Neural cell (in vitro differentiated cells): ENCODE data around the gene NCOA5. TPM values are rescaled to one million over a fixed set of nuclear protein-coding genes. Genes with fewer than 3 reads are reported as not detected.

Experiments
- H2AFZ ChIP-seq: fragments of 200-600, 300-800 bp; sonication (generic), shearing (Covaris generic); 2 replicates; pipeline ENCODE4 v1.6.0; 2014; ENCODE audit warnings: low read depth, mild to moderate bottlenecking, antibody characterized with exemption, low read length, moderate library complexity
- H3F3A ChIP-seq: fragments of 200-600 bp; shearing (Covaris generic); 2 replicates; pipeline ENCODE4 v1.6.1; 2016; ENCODE audit warnings: mild to moderate bottlenecking, moderate library complexity, mixed read lengths, antibody characterized with exemption, low read length; ENCODE audit not compliant: insufficient read depth, poor library complexity, severe bottlenecking
- H3K27ac ChIP-seq: fragments of 200-600, 300-800 bp; sonication (generic), shearing (Covaris generic); 2 replicates; pipeline ENCODE4 v1.5.1; 2014; ENCODE audit warnings: mild to moderate bottlenecking, low read length, moderate library complexity
- H3K27me3 ChIP-seq: fragments of 300-800, 200-600 bp; sonication (generic), shearing (Covaris generic); 2 replicates; pipeline ENCODE4 v1.6.0; 2014; ENCODE audit warnings: mild to moderate bottlenecking, low read depth, low read length, moderate library complexity; ENCODE audit not compliant: insufficient read depth
- H3K36me3 ChIP-seq: fragments of 300-800, 200-600 bp; sonication (generic), shearing (Covaris generic); 2 replicates; pipeline ENCODE4 v1.5.1; 2014; ENCODE audit warnings: mild to moderate bottlenecking, antibody characterized with exemption, low read length, moderate library complexity; ENCODE audit not compliant: insufficient read depth
- H3K4me2 ChIP-seq: fragments of 300-800, 200-600 bp; sonication (generic), shearing (Covaris generic); 2 replicates; pipeline ENCODE4 v1.6.0; 2014; ENCODE audit warnings: mild to moderate bottlenecking, low read length
- H3K4me3 ChIP-seq: fragments of 300-800, 200-600 bp; sonication (generic), shearing (Covaris generic); 2 replicates; pipeline ENCODE4 v1.5.1; 2014; ENCODE audit warnings: mild to moderate bottlenecking, low read length, moderate library complexity
- H3K79me2 ChIP-seq: fragments of 200-600 bp; shearing (Covaris generic); replicated peaks from 2 replicates; pipeline ENCODE4 v1.6.0; 2014; ENCODE audit warnings: mild to moderate bottlenecking, low read length, moderate library complexity; ENCODE audit not compliant: insufficient read depth
- H3K9ac ChIP-seq: fragments of 300-800, 200-600 bp; sonication (generic), shearing (Covaris generic); 2 replicates; pipeline ENCODE4 v1.6.1; 2016; ENCODE audit warnings: mild to moderate bottlenecking, low read length, mixed read lengths
- H3K9me2 ChIP-seq: fragments of 200-600 bp; shearing (Covaris generic); 2 replicates; pipeline ENCODE4 v1.6.1; 2016; ENCODE audit warnings: mild to moderate bottlenecking, low read length, mixed read lengths; ENCODE audit not compliant: insufficient read depth
- H3K9me3 ChIP-seq: fragments of 200-600, 300-800 bp; sonication (generic), shearing (Covaris generic); 2 replicates; pipeline ENCODE4 v1.6.1; 2016; ENCODE audit warnings: mild to moderate bottlenecking, mixed run types, low read length, moderate library complexity, mixed read lengths
- H4K20me1 ChIP-seq: fragments of 200-600 bp; shearing (Covaris generic); 2 replicates; pipeline ENCODE4 v1.6.1; 2016; ENCODE audit warnings: mild to moderate bottlenecking, mixed run types; ENCODE audit not compliant: insufficient read depth
- CTCF ChIP-seq: fragments of 450-650 bp; IDR thresholded peaks from 2 replicates; pipeline ENCODE4 v1.5.1; 2014; ENCODE audit warnings: antibody characterized with exemption, mild to moderate bottlenecking, moderate library complexity; ENCODE audit not compliant: poor library complexity, severe bottlenecking
- EP300 ChIP-seq: fragments of 450-650 bp; conservative IDR thresholded peaks from 2 replicates; pipeline ENCODE4 v1.6.1; 2014; ENCODE audit warnings: antibody characterized with exemption, mild to moderate bottlenecking, moderate library complexity; ENCODE audit not compliant: poor library complexity, severe bottlenecking
- EZH2 ChIP-seq: fragments of 200-600, 300-800 bp; shearing (Covaris generic), sonication (generic); IDR thresholded peaks from 2 replicates; pipeline ENCODE4 v1.6.1; 2014; ENCODE audit warnings: antibody characterized with exemption, low read length, borderline replicate concordance, mild to moderate bottlenecking; ENCODE audit not compliant: insufficient read depth, poor library complexity, severe bottlenecking
- MXI1 ChIP-seq: fragments of 450-650 bp; conservative IDR thresholded peaks from 2 replicates; pipeline ENCODE4 v1.6.1; 2014; ENCODE audit warnings: antibody characterized with exemption, mild to moderate bottlenecking; ENCODE audit not compliant: poor library complexity, severe bottlenecking
- POLR2AphosphoS5 ChIP-seq: IDR thresholded peaks from 2 replicates; pipeline ENCODE4 v1.6.1; 2012
- RAD21 ChIP-seq: fragments of 450-650 bp; conservative IDR thresholded peaks from 2 replicates; pipeline ENCODE4 v1.6.1; 2014; ENCODE audit warnings: antibody characterized with exemption, mild to moderate bottlenecking, moderate library complexity
- REST ChIP-seq: IDR thresholded peaks from 2 replicates; pipeline ENCODE4 v1.6.1; 2012; ENCODE audit warnings: borderline replicate concordance
- SMC3 ChIP-seq: fragments of 450-650 bp; conservative IDR thresholded peaks from 2 replicates; pipeline ENCODE4 v1.6.1; 2014; ENCODE audit warnings: antibody characterized with exemption, mild to moderate bottlenecking, moderate library complexity; ENCODE audit not compliant: poor library complexity
- TAF1 ChIP-seq: IDR thresholded peaks from 2 replicates; pipeline ENCODE4 v1.6.1; 2012; ENCODE audit warnings: low read depth
- polyA plus RNA-seq: library from polyadenylated mRNA; depleted of rRNA; stranded (reverse); fragments of >200 nt; gene quantifications from 2 replicates; pipeline ENCODE4 v1.2.3, GENCODE V29; 2014

Gene NCOA5
- polyA plus RNA-seq, 1 donor from 2014 or later = 29.9 TPM

- Histone ChIP-seq H3K9me2 (no peaks in the 10 kb centered on the region), H2AFZ (no peak overlapping the region), H3F3A (no peaks in the 10 kb centered on the region), H3K79me2 (peaks cover 73% of the 10 kb centered on the region), H3K9ac (no peak overlapping the region), H3K4me3 (peak overlapping the region; percentile 98), H3K36me3 (no peaks in the 10 kb centered on the region), H3K4me2 (peak overlapping the region; percentile 10), H4K20me1 (peaks cover 31% of the 10 kb centered on the region), H3K27me3 (no peaks in the 10 kb centered on the region), H3K27ac (no peak overlapping the region), H3K9me3 (no peaks in the 10 kb centered on the region)
- no peak for TF ChIP-seq REST
- TF ChIP-seq EP300 = no peak
- no peak for TF ChIP-seq EZH2
- no peak for TF ChIP-seq MXI1
- peak; percentile 65 for TF ChIP-seq RAD21
- peak; percentile 74 for TF ChIP-seq SMC3
- TF ChIP-seq CTCF = peak; percentile 69
- no peak for TF ChIP-seq TAF1
- TF ChIP-seq POLR2AphosphoS5 = no peak
Measured at GRCh38 chr20:46087161-46087560, 2.6 kb downstream of the NCOA5 start.

GRCh38 chr20:46085179-46085851 lies 4.4 kb downstream of the NCOA5 start:
- Histone ChIP-seq H3K79me2 (peaks cover 91% of the 10 kb centered on the region), H3K27me3 (no peaks in the 10 kb centered on the region), H2AFZ (no peak overlapping the region), H3K27ac (no peak overlapping the region), H4K20me1 (peaks cover 34% of the 10 kb centered on the region), H3K9me2 (no peaks in the 10 kb centered on the region), H3K4me3 (no peak overlapping the region), H3K4me2 (no peak overlapping the region), H3K36me3 (no peaks in the 10 kb centered on the region), H3F3A (no peaks in the 10 kb centered on the region), H3K9ac (no peak overlapping the region), H3K9me3 (no peaks in the 10 kb centered on the region)
- TF ChIP-seq EP300 (no peak), RAD21 (no peak)

- Histone ChIP-seq H3K4me3 (no peak overlapping the region), H3K79me2 (peaks cover 96% of the 10 kb centered on the region), H3F3A (no peaks in the 10 kb centered on the region), H3K36me3 (no peaks in the 10 kb centered on the region), H3K4me2 (no peak overlapping the region), H3K9me3 (no peaks in the 10 kb centered on the region), H3K9me2 (no peaks in the 10 kb centered on the region), H2AFZ (no peak overlapping the region), H4K20me1 (peaks cover 34% of the 10 kb centered on the region), H3K27ac (no peak overlapping the region), H3K27me3 (no peaks in the 10 kb centered on the region), H3K9ac (no peak overlapping the region)
- TF ChIP-seq SMC3 (no peak), RAD21 (no peak), REST (no peak)
Measured at GRCh38 chr20:46084805-46085178, 5.0 kb downstream of the NCOA5 start.
